Measurements from ENCODE around the gene PTER. TPM values are rescaled to one million over a fixed set of nuclear protein-coding genes. Genes with fewer than 3 reads are reported as not detected.

PTER gene
- polyA plus RNA-seq, 2 of the 4 experiments (the other 2 are of a cell fraction), result 13.2 to 34.5 TPM

DNA sequence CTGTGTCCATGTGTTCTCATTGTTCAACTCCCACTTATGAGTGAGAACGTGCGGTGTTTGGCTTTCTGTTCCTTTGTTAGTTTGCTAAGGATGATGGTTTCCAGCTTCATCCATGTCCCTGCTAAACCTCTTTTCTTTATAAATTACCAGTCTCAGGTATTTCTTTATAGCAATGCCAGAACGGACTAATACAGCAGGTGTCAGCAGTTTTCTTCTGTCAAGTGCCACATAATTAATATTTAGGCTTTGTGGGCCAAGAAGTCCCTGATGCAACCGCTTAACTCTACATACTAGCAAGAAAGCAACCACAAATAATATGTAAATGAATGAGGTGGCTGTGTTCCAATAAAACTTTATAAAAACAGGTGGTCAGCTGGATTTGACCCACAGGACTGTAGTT, 111.2 kb downstream of the PTER start:
- TF ChIP-seq MAFK (IDR thresholded peaks at IDR 0.05; ENCODE audit: partially characterized antibody) (peak; percentile 47), SREBF2 (IDR thresholded peaks at IDR 0.05) (no peak), CHD2 (IDR thresholded peaks at IDR 0.05; ENCODE audit: low read length, partially characterized antibody) (no peak), RCOR1 (IDR thresholded peaks at IDR 0.05; ENCODE audit: low read depth, low read length) (no peak)
- H3K4me1 ChIP-seq, result no peaks in the 10 kb centered on the region
- DNase-seq (ENCODE audit: low read depth in 1 of 2, low spot score in 1 of 2) (no peak), ATAC-seq (no peak), FAIRE-seq (no peak)
- H3K9me3 ChIP-seq, result no peaks in the 10 kb centered on the region
- no peak overlapping the region for H3K4me3 ChIP-seq
- ChIA-PET CTCF (no interaction called here), POLR2A (no interaction called here)
- no peak overlapping the region for H3K27ac ChIP-seq
- H3K4me2 ChIP-seq, result no peak overlapping the region
- WGBS (ENCODE audit: missing lambda C conversion rate), result 51% methylated on average over 4 of the region's 4 CpGs

DNA sequence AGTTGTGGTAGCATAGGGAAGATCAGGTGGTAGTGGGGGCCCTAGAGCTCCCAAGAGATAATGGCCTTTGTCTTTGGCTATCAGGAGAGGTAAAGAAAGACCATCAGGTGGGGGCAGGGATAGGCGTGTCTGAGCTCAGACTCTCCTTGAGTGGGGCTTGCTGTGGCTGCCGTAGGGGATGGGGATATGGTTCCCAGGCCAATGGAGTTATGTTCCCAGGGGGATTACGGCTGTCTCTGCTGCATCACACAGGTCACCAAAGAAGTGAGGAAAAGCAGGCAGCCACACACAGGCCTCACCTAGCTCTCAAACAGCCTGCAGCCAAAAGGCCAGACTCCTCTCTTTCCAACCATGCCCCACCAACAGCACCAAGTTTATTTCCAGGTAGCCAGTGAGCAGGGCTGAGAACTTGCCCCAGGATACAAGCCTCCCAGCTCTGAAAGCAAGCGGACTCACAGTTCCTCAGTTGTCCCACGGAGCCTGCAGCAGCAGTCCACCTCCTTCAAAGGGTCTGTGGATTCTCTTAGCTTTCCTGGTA, 122.5 kb downstream of the PTER start:
- no peak overlapping the region for H3K4me2 ChIP-seq
- no peak overlapping the region for H3K4me3 ChIP-seq
- TF ChIP-seq GATA3 (IDR thresholded peaks at IDR 0.05; ENCODE audit: borderline replicate concordance), result no peak
- H3K9me3 ChIP-seq, result no peaks in the 10 kb centered on the region
- CTCF ChIA-PET, result interaction anchor here (1.3 kb wide), 1 partner anchor 14 kb away, joined by 5 read pairs; no protein-coding TSS in a partner anchor
- POLR2A ChIA-PET, result no interaction called here
- WGBS (ENCODE audit: missing lambda C conversion rate), result 20% methylated on average over 5 of the region's 5 CpGs
- no peak for ATAC-seq
- no peak overlapping the region for H3K27ac ChIP-seq
- H3K4me1 ChIP-seq, result no peaks in the 10 kb centered on the region
- no peak for DNase-seq (ENCODE audit: low read depth in 1 of 2, low spot score in 1 of 2)
- no peak for FAIRE-seq

- WGBS (ENCODE audit: missing lambda C conversion rate), result 77% methylated on average over 6 of the region's 6 CpGs
- H3K27ac ChIP-seq, result no peak overlapping the region
- H3K4me1 ChIP-seq, result no peaks in the 10 kb centered on the region
- FAIRE-seq (no peak), ATAC-seq (no peak), DNase-seq (ENCODE audit: low read depth in 1 of 2, low spot score in 1 of 2) (no peak)
- no peak overlapping the region for H3K4me3 ChIP-seq
- no peak for TF ChIP-seq POLR2AphosphoS2 (conservative IDR thresholded peaks at IDR 0.05; ENCODE audit: low read length)
- no peak for TF ChIP-seq TP53 (CRISPR knock-in tag; IDR thresholded peaks at IDR 0.05)
- CTCF ChIA-PET, result no interaction called here
- POLR2A ChIA-PET, result no interaction called here
- H3K4me2 ChIP-seq, result no peak overlapping the region
- H3K9me3 ChIP-seq, result no peaks in the 10 kb centered on the region
Measured at GRCh38 chr10:16562891-16563290, 126.1 kb downstream of the PTER start.

Small RNA genes lying within 50 kb of the gene (small RNA-seq; reads per million reads assigned to genes)
- 0 to 6.6 (median 1.1) reads per million in 6 experiments for gene RNU2-18P

Other genes starting within 250 kb of the PTER start
- gene C1QL3, start 84.9 kb downstream of the PTER start, polyA plus RNA-seq (2011; rRNA removed), result not detected in 2 replicates
- not detected in 3 replicates for gene C1QL3, start 84.9 kb downstream of the PTER start, polyA plus RNA-seq (2017; fragmentation: RNase III; extraction: RNeasy Plus Mini Kit Qiagen cat#74134 plus additional on column Dnase treatment)

All from A549 (cell line).